ENCODE data around the gene POMT2. TPM values are rescaled to one million over a fixed set of nuclear protein-coding genes. Genes with fewer than 3 reads are reported as not detected.

POMT2 gene
- total RNA-seq, 4 donors from 2014 or later = 6.2 to 33.0 (median 13.9) TPM

DNA sequence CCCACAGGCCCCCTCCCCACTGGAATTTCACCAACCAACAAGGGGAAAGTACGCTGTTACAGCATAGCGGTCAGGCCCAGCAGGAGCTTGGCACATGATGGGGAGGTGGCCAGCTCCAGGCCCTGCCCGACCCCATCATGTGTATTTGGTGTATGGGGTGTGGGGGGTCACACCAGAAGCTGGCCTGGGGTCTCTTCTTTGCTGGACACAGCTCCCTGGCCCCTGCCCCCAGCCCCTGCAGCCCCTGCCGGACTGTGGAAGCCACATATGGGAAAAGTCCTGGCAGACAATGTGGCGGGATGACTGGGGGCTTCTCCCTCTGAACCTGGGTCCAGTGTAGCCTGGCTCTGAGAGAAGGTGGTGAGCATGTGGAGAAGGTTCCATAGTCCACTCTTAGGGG, 62.1 kb downstream of the POMT2 start:
- TF ChIP-seq, protein P1, sequence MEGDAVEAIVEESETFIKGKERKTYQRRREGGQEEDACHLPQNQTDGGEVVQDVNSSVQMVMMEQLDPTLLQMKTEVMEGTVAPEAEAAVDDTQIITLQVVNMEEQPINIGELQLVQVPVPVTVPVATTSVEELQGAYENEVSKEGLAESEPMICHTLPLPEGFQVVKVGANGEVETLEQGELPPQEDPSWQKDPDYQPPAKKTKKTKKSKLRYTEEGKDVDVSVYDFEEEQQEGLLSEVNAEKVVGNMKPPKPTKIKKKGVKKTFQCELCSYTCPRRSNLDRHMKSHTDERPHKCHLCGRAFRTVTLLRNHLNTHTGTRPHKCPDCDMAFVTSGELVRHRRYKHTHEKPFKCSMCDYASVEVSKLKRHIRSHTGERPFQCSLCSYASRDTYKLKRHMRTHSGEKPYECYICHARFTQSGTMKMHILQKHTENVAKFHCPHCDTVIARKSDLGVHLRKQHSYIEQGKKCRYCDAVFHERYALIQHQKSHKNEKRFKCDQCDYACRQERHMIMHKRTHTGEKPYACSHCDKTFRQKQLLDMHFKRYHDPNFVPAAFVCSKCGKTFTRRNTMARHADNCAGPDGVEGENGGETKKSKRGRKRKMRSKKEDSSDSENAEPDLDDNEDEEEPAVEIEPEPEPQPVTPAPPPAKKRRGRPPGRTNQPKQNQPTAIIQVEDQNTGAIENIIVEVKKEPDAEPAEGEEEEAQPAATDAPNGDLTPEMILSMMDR (IDR thresholded peaks at IDR 0.05; ENCODE audit: low read depth) = no peak

DNA sequence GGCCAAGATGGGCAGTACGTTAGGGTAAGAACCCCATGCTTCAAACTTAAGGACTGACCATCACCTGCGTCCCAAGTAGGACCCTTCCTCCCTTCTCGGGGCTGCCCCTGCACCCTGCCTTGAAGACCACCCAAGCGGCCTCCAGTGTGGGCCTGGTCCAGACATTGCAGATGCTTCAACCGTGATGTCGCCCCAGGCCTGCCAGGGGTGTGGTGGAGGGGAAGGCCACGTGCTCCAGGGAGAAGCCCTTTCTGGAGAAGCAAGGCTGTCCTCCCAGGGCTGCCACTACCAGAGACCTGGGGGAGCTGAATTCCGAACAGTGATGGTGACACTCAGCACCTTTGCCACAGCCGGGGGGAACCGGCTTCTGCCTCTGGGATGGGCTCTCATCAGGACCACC, 63.0 kb downstream of the POMT2 start:
- TF ChIP-seq, protein P1 (IDR thresholded peaks at IDR 0.05; ENCODE audit: low read depth) = no peak

DNA sequence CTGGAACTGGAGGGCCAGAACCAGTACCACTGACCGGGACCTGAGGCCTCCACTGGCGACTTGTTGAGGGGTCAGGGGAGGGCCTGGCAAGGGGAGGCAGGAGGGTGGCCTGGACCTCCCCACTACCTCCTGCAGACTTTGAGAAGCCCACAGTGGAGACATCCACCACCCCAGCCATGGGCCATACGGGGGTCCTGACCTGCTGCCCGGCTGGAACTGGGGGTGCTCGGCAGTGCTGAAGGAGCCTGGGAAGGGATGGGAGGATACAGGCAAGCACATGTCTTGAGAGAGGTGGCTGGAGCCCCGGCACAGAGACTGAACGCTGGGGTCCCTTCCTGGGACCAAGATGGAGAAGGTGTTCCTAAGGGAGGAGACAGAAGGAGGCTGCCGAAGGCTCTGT, 64.0 kb downstream of the POMT2 start:
- TF ChIP-seq, protein P1 (IDR thresholded peaks at IDR 0.05; ENCODE audit: low read depth) = no peak

DNA sequence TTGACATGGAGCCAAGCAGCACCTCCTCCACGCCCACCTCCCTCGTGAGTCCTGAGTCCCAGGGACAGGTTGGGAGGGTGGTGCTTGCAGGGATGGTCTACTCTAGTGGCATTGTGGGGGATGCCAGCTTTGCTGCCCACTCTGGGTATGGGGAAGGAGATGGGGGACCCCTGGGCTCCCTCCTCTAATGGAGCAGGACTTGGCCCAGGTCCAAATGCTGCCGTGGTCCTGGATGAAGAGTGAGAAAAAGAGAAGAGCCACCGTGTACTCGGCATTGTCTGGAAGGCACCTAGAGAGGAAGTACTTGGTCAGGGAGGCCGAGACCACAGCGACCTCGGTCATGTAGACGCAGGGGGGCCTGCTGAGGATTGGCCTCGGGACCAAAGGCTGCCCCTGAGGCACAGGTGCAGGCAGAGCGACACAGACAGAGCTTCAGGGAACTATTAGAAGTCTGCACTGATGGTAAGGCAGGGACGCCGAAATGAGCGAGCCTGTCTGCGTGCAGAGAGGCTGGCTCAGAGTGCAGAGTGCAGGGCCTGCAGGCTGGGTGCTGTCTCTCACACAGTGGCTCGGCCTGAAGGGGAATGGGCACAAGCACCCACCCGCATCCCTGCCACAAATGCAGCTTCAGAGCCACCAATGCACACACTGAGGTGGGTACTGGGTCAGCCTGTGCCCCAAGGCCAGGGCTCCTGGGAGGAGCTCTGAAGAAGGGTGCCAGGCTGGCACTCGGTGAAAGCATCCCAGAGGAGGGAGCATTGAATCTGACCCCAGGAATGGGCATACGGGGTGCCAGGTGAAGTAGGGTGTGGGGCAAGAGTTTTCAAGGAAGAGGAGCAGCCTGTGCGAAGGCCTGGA, 67.1 kb downstream of the POMT2 start:
- TF ChIP-seq, protein P1 (IDR thresholded peaks at IDR 0.05; ENCODE audit: low read depth) = no peak

DNA sequence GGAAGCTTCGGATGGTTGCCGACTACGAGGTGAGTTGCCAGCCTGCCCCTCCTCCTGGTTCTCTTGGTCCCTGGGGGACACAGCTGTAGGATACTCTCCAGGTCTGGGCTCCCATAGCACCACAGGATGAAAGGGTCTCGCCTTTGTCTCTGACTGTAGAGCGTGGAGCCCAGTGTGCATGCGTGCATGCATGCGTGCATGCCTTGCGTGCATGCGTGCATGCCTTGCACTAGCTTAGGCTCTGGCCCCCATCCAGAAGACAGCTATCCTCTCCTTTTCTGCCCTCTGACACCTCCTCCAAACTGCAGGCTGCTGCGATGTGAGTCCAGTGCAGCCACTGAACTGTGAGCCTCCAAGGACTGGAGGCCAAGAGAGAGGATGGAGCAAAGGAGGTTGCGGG, 68.8 kb downstream of the POMT2 start:
- TF ChIP-seq, protein P1 (IDR thresholded peaks at IDR 0.05; ENCODE audit: low read depth) = no peak

DNA sequence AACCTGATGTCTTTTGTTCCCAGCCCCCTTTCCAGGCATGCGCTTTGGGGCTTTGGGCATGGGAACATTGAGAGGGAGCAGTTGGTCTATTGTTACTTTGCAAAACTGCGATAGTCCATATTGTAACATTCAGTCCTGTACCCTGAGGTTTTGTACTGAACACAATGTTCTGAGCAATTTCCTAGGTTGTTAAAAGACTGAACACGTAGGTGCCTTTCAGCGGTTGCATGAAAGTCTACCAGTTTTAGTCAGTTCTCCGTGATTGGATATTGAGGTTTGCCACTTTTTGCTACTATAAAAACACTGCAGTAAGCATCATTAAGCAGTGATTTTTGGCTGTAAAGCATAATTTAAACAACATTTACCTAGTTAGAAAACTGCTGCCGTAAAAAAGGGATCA, 69.8 kb downstream of the POMT2 start:
- TF ChIP-seq, protein P1 (IDR thresholded peaks at IDR 0.05; ENCODE audit: low read depth) = no peak

DNA sequence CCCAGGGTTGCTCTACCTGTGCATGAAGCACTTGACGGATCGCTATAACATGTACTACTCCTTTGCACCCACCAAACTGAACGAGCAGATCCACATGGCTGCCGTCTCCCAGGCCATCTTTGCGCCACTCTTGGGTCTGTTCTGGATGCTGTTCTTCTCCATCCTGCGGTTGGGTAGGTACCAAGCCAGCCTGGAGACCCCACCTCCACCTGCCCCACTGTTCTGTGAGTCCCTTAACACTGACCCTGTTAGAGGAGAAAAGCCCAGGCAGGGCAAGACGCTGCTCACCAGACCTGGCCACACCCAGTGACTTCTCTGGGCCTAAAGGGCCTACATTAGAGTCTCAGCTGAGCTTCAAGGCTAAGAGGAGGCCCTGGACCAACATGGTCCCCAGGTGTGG, 71.4 kb downstream of the POMT2 start:
- TF ChIP-seq, protein P1 (IDR thresholded peaks at IDR 0.05; ENCODE audit: low read depth) = no peak

Measured in subcutaneous adipose tissue (tissue), 4 donors.